Esophagus muscularis mucosa (tissue), 3 donors: ENCODE results near the gene ATRIP.

Source experiments
- CTCF ChIP-seq, 3 experiments: fragments of 200-600 bp in 2 of 3; fragments of 450-650 bp in 1 of 3; sonication (generic) in 2 of 3; IDR thresholded peaks; one replicate each; pipeline ENCODE4 v1.5.1; 2017 to 2019; ENCODE audit warnings: antibody characterized with exemption in 3 of 3, mild to moderate bottlenecking in 2 of 3, moderate library complexity in 1 of 3
- POLR2A ChIP-seq: fragments of 450-650 bp; IDR thresholded peaks from one replicate; pipeline ENCODE4 v1.6.1; 2017; ENCODE audit warnings: antibody characterized with exemption, moderate library complexity, mild to moderate bottlenecking, low read depth
- POLR2AphosphoS5 ChIP-seq, 2 donors: sonication (generic); formaldehyde crosslinking; IDR thresholded peaks; one replicate each; pipeline ENCODE4 v1.6.1; 2017; ENCODE audit warnings: antibody characterized with exemption in 2 of 2

- TF ChIP-seq CTCF (IDR thresholded peaks at IDR 0.05): no peak
- TF ChIP-seq POLR2A: no peak
- no peak for TF ChIP-seq POLR2AphosphoS5 (IDR thresholded peaks at IDR 0.05)
These were observed 1.2 kb upstream of the ATRIP start for GRCh38 chr3:48445277-48445882.
